ENCODE measurements around the gene MIOS.
"Not testable (repeated sequence)": the region's sequence is repeated elsewhere in the genome, so short reads cannot be mapped to it uniquely, and the experiment has no call there.

The MIOS gene

DNA sequence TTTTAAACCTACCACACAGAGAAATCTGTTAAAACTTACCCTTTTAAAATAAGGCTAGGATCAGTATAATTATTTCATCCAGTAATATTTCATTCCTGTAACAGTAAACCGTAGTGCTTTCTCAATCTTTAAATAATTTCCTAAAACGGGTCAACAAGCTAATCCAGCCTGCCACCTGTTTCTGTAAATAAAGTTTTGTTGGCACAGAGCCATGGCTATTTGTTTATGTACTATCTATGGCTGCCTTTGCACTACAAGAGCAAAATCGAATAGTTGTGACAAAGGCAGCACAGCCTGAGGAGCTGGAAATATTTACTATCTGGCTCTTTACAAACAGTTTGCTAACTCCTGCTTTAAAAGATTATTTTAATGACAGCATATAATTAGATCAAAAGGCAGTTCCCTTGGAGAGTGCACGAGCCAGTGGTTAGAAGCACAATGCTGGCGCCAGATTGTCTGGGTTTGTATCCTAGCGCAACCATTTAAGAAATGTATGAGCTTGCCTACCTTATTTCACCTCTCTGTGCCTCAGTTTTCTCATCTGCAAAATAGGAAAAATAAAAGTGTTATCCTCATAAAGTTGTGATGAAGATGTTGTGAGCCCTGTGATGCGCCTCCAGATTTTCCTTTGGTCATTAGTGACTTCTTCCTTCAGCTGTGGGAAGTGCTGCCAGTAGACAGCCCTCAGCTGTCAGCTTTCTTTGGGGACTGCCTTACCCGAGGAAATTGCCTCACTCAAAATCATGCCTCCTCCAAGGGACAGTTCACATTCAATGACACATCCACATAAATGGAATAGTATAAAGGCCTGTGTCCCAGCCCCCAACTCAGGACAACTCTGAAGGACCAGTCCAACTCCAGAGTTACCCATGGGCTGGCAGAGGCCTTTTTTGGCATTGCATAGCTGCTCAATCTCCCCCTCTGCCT, 11.8 kb upstream of the MIOS start:
- DNase-seq (ENCODE audit: low read depth in 2 of 2), result no peak

DNA sequence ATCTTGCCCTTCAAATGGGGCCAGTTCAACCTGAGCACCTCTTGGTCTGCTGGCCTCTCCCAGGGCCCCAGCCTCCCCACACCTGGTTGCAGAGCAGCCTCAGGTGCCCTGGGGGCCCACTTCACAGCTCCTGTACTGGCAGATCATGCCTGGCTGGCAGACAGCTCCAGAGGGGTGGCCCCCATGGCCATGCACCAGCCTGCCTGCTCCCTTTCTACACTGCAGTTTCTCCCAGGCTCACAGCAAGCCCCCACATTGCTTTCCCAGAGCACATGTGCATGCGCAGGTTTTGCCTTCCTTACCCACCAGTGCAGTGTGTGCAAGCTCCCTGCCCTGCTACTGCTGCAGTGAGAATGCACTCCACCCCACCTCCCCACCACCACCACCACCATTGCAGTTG, 9.8 kb upstream of the MIOS start:
- no peak for DNase-seq (ENCODE audit: low read depth in 2 of 2)

DNA sequence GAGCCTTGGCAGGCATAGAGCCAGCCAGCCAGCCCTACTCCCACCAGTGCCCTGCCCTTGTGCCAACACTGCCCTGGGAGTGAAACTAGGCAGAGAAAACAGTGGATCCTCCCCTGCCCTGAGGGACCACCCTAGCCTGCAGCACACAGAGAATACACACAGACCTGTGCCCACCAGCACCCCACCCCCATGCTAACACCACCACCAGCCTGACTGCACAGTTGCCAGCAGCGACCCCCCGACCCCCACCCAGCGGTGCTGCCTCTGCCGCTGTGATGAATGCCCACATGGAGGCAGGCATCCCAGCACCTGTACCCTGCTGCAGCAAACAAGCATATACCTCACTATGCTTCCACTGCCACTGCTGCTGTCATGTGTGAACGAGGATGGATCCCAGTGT, 9.4 kb upstream of the MIOS start:
- DNase-seq (ENCODE audit: low read depth in 2 of 2), result no peak

DNA sequence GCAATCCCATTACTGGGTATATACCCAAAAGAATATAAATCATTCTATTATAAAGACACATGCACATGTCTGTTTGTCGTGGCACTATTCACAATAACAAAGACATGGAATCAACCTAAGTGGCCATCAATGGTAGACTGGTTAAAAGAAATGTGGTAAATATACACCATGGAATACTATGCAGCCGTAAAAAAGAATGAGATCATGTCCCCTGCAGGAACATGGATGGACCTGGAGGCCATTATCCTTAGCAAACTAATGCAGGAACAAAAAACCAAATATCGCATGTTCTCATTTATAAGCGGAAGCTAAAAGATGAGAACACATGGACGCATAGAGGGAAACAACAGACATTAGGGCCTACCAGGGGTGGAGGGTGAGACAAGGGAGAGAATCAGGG, 5.1 kb upstream of the MIOS start:
- not testable (repeated sequence) for DNase-seq (ENCODE audit: low read depth in 2 of 2)

DNA sequence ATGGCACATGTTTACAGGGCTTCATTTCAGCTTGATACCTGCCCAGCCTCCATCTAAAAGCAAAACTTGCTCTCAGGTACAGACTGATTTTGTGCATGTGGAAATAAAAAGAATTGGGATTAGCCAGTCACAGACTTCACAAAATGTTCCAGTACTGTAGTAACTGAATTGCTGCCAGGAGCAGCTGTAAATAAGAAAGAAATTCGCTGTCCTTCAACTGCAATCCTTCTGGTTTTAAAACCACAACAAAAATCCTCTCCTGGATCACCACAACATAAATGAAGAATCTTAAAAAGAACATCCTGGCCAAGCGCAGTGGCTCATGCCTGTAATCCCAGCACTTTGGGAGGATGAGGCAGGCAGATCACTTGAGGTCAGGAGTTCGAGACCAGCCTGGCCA, 3.9 kb upstream of the MIOS start:
- DNase-seq (ENCODE audit: low read depth in 2 of 2), result no peak

DNA sequence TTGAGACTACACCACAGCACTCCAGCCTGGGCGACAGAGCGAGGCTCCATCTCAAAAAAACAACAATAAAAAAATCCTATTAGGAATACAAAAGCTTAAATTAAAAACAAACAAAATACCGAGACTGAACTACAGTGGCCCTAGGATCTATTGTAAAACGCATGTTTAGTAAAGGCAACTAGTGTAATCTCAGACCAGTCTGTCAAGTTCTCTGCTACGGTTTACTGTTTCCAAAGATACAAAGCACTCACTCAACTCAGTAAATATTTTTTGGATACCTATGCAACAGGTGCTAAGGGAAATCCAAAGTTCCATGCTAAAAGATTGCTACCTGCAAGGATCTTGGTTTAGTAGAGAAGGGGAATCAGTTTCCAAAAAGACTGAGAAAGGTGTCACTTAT, 3.4 kb upstream of the MIOS start:
- DNase-seq (ENCODE audit: low read depth in 2 of 2), result no peak

DNA sequence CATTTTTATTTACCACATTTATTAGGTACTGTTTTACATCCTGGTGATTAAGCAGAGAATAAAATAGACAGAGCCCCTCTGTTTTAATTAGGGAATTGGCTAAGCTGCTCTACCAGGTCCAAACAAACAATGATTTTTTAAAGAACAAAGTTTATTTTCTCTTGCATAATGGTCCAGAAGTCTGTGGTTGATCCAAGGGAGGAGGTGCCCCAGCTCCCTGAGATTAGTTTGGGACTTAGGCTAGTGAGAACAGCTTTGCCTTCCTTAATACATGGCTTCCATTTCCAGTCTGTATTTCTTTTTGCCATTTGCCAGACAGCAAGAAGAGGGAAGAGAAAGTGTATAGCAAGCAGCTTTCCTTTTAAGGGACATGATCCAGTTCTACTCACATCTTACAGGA, 2.9 kb upstream of the MIOS start:
- no peak for DNase-seq (ENCODE audit: low read depth in 2 of 2)

DNA sequence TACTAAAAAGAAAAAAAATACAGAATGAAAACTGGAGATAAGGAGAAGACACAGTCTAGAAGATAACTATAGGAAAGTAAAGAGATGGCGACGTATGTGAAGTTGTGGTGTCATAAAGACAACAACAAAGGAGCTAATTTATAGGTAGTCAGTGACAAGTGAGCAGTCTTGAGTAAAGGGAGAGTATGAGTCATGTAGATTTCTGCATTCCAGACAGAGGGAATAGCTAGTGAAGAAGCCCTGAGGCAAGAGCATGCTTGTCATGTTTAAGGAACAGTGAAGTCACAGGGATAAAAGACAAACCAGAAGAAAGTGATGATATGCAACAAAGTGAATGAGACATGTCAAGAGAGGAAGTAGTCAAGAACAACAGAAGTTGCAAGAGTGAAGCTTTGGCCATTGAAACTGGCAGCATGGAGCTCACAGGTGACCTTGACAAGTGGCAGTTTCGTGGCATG, 2.3 kb upstream of the MIOS start:
- DNase-seq (ENCODE audit: low read depth in 2 of 2), result no peak

DNA sequence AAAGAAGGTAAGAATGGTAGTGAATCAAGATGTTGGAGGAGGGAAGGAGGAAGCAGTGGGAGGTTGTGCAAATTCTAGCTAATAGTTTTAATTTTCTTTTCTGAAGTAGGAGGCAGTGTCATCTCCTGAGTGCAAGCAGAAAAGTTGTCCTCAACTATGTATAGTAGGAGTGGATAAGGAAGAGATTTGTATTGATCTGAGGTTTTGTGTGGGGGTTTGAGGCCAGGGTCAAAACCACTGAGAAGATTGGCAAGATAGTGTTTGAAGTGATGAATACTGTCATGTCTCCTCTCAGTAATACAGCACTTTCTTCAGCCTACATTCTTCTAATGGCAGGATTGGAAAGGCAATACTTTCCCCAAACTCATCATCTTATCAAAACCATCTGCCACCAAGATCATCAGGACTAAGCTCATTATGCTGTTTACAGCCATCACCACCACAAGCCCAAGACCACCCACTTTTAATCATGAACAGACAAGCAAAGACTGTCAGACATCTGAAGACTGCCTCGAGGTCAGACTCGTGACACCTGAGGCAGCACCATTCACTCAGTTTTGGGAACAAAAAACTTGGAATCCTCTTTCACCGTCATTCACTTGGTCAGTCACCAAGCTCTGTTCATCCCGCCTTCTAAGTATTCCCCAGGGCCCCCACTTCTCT, 1.5 kb upstream of the MIOS start:
- DNase-seq (ENCODE audit: low read depth in 2 of 2), result peak in 1 of 2 donors; percentile 19

DNA sequence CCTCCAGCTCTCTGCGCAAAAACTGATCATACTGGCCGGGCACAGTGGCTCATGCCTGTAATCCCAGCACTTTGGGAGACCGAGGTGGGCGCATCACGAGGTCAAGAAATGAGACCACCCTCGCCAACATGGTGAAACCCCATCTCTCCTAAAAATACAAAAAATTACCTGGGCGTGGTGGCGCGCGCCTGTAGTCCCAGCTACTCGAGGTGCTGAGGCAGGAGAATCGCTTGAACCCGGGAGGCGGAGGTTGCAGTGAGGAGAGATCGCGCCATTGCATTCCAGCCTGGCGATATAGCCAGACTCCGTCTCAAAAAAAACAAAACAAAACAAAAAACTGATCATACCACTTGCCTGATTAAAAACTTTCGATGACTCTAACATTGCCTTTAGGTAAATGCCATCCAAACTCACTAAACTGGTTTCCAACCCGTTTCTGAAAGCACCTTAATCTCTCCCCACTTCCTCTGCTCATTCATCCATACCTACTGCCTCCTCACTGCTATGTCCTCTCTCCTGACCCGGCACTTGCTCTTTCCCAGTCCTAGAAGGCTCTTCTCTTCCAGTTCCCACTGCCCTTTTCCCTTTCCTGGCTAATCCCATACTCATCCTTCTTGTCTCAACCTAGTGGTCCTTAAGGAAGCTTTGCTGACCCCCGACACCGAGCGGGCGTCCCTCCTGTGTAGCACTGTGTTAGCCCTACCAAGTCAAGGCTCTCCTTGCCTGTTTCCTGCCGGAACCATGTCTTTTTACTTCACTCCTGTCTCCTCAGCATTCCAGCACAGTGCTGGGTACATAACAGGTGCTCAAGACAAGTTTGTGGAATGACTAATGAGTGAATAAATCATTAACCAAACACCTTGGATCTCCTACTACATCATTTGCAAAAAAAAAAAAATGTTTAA, 686 bp upstream of the MIOS start:
- DNase-seq (ENCODE audit: low read depth in 2 of 2), result no peak

DNA sequence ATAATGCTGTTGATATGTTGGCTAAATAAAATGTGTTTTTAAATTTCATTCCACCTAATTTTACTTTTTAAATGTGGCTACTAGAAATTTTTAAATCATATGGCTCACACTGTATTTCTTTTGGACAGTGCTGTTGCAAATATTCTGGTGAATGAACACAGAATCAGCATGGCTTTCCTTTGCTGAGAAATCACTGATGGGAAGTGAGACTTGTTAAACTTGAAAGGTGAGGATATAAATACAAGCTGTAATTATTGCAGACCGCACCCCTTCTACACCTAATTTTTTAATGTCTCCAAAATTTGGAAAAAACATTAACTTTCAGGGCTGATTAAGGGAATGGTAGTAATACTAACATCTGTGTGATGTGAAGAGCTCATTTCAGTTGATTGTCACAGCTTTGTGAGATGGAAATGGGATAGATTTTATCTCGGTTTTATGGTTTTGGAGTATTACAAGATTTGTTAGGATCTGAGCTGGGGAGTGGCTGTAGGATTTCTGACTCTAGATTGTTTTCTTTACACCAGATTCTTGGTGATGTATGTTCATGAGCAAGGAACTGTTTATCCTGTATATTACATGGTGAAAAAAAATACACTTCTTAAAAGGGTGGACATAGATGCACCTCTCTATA, 1.3 kb downstream of the MIOS start:
- DNase-seq (ENCODE audit: low read depth in 2 of 2), result no peak

DNA sequence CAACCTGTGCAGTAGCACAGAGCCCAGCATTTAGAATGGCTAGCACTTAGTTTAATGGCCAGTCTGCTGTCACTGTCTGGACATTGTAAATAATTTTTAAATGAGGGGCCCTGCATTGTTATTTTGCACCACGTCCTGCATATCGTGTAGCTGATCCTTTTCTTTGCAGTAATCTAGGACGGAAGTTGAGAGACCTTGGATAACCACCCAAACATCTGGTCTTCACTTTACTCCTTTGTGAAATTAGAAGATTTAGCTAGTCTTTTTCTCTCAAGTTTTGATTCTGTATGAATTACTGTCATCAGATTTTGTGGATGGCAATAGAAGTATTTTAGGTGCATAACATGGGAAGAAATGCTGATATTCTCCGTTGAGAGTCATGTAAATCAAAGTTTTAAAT, 1.9 kb downstream of the MIOS start:
- no peak for DNase-seq (ENCODE audit: low read depth in 2 of 2)

DNA sequence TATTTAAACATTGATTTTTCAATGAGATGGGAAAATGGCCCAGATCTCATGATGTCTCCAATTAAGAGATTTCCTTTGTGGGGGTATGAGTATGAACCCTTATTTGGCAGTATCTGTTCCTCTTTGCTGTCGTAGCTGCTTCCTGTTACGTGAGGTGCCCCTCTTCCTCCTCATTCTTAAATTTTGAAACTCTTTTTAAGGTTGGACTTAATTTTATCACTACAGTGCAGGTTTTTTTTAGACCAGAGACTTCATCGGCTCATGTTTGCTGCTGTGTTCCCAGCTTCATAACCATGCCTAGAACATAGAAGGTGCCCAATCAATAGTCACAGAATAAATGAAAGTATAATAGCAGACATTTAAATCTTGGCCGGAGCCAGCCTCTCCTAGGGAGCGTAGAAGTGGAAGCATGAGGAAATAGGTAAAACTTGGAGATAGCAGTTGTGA, 2.4 kb downstream of the MIOS start:
- DNase-seq (ENCODE audit: low read depth in 2 of 2), result no peak

DNA sequence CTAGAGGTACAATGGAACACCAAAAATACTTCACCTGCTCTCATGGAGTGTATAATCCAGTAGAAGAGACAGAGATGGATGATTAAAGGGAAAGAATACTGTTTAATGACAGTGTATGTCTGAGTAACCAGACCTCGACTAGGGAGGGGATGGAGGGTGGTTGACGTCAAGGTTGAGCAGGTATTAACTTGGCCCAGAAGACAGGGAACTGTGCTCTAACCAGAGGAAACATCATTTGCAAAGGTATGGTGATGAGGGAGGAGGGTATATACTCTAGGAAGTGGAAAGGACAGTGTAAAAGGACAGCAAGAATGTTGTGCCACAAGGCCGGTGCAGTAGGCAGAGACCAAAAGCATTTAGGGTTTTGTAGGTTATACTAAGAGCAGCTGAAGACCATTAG, 2.9 kb downstream of the MIOS start:
- DNase-seq (ENCODE audit: low read depth in 2 of 2), result no peak

DNA sequence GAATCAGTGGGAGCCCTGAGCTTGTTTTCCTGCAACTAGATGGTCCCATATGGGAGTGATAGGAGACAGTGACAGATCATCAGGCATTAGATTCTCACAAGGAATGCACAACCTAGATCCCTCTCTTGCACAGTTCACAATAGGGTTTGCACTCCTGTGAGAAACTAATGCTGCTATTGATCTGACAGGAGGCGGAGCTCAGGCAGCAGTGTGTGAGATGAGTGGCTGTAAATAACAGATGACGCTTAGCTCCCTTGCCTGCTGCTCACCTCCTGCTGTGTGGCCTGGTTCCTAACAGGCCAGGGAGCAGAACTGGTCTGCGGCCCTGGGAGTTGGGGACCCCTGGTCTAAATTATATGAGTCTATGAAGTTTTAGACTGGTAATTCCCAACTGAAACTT, 3.9 kb downstream of the MIOS start:
- no peak for DNase-seq (ENCODE audit: low read depth in 2 of 2)

DNA sequence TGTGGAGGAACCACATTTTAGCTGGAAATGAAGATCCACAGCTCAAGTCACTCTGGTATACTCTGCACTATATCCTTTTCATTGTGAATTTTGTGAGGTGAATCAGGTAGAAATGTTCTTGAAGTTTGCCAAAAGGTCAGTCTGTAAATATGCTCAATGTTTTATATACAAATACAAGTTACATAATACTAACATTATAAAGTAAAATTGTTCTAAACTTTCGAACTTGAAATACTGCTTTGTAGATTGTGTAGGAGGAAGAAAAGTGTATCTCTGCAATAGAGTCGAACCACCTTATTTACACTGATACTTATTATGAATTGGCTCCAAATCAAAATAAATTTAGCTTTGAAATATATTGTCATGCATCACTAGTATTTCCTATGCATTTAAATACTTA, 7.0 kb downstream of the MIOS start:
- no peak for DNase-seq (ENCODE audit: low read depth in 2 of 2)

DNA sequence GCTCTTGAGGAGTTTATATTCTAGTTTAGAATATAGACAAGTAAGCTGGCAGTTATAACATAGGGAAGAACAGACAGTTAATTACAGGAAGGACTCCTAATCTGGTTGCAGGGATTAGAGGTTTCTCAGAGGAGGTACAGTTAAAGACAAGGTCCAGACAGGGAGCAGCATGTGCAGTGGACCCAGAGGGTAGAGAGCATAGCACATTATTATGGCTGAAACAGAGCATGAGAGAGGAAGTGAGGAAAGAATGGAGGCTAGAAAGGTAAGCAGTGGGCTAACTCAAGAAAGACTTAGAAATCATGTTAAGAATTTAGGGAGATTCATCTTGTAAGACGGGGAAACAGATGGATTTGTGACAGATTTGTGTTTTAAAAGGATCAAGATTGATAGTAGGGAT, 9.7 kb downstream of the MIOS start:
- DNase-seq (ENCODE audit: low read depth in 2 of 2), result no peak

DNA sequence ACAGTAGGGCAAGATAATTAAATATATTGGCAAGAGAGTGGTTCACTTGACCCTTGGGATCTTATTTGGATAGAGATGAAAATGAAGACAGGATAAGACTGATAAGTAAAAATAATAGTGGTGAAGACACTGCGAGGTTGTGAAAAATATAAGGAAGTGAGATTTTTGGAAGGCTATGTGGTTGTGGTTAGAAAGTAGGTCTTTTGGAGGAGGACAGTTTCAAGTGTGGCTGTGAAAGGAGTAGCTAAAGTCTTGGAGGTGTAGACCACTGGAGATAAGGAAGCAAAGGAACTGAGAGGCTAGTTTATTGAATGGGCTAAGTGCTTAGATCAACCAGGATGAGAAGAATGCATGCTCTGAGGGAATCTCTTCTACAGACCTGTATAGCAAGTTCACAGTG, 11.2 kb downstream of the MIOS start:
- no peak for DNase-seq (ENCODE audit: low read depth in 2 of 2)

DNA sequence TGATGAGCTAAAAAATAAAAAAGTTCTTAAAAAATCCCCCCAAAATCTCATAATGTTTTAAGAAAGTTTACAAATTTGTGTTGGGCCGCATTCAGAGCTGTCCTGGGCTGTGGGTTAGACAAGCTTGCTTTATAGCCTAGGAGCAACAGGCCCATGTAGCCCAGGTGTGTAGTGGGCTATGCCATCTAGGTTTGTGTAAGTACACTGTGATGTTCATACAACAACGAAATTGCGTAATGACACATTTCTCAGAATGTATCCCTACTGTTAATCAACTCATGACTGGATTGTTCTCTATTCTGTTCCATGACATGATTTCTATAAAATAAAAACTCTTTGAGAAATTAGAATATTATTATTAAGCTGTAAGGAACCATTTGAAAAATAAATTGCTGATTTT, 13.0 kb downstream of the MIOS start:
- no peak for DNase-seq (ENCODE audit: low read depth in 2 of 2)

DNA sequence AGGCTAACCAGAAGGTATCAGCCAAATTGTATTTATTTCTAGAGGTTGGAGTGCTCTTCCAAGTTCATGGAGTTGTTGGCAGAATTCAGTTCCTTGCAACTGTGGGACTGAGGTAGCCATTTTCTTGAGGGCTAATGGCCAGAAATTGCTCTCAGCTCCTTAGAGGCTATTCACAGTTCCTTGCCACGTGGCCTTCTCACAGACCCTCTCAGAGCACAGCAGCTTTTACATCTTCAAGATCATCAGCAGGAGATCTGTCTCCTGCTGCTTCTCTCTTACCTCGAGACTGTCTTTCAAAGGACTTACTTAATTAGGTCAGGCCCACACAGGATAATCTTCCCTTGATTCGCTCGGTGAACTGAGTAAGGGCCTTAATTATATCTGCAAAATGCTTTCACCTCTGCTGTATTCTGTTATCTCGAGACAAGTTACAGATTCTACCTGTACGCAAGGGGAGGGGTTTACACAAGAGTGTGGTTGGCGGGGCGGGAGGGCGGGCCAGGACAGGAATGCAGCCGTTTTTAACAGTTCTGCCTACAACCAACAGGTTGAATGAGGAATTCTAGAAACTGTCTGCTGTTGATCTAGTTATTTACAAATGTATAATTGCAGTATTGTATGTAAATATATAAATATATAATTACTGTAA, 15.0 kb downstream of the MIOS start:
- no peak for DNase-seq (ENCODE audit: low read depth in 2 of 2)

DNA sequence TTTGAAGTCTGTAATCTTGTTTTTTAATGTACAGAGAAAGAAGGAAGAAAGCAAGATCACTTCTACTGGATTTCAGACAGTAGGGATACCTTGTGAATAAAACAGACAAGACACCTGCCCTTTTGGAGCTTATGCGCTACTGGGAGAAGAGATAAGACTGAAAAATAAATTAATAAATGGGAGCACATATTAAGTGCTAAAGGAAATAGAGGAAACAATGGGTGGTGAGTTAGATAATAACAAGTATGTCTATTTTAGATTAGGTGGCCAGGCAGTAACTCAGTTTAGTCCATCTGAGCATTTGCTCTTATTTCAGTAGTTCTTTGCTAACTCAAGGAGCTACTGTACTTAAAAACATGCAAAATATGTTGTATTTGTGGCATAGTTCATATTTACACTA, 15.9 kb downstream of the MIOS start:
- DNase-seq (ENCODE audit: low read depth in 2 of 2), result no peak
